HepG2 (cell line): ENCODE measurements around the gene SMARCC1. TPM values are rescaled to one million over a fixed set of nuclear protein-coding genes. Genes with fewer than 3 reads are reported as not detected.
A peak's percentile ranks its signal among the peaks of the same experiment; 100 is the strongest.

Experiments
- DPF2 ChIP-seq: sonication (generic); formaldehyde crosslinking; IDR thresholded peaks from 2 replicates; pipeline ENCODE4 v1.4.0; 2020; ENCODE audit warnings: mild to moderate bottlenecking, low read depth, missing genetic modification reagents, borderline replicate concordance
- EP300 ChIP-seq, 3 experiments: sonication (generic) in 1 of 3; formaldehyde crosslinking in 1 of 3; IDR thresholded peaks; 2 replicates each; pipeline versions ENCODE4 v1.5.1 to v1.6.1; 2011 to 2020; ENCODE audit warnings: low read depth in 2 of 3, low read length in 2 of 3, borderline replicate concordance in 1 of 3, improper control_type of control experiment in 1 of 3, mild to moderate bottlenecking in 1 of 3, missing genetic modification reagents in 1 of 3, moderate library complexity in 1 of 3
- FOXA3 ChIP-seq: IDR thresholded peaks from 2 replicates; pipeline ENCODE4 v1.6.1; 2016; ENCODE audit warnings: missing genetic modification reagents, missing compliant biosample characterization
- NR2F1 ChIP-seq, 2 experiments: fragments of 450-650 bp in 1 of 2; formaldehyde crosslinking in 1 of 2; IDR thresholded peaks; 2 replicates each; pipeline versions ENCODE4 v1.5.0 to v1.6.1; 2016 to 2020; ENCODE audit warnings: mild to moderate bottlenecking in 1 of 2, missing compliant biosample characterization in 1 of 2, missing genetic modification reagents in 1 of 2, moderate library complexity in 1 of 2
- SAP130 ChIP-seq: IDR thresholded peaks from 2 replicates; pipeline ENCODE4 v1.6.1; 2016; ENCODE audit warnings: low read depth
- SIX1 ChIP-seq: sonication (generic); formaldehyde crosslinking; IDR thresholded peaks from 2 replicates; pipeline ENCODE4 v1.4.0; 2020; ENCODE audit warnings: missing genetic modification reagents, borderline replicate concordance
- SRSF4 ChIP-seq: fragments of 200-400 bp; formaldehyde crosslinking; IDR thresholded peaks from one replicate; pipeline ENCODE4 v1.6.1; 2018; ENCODE audit warnings: mild to moderate bottlenecking, low read depth, low read length, moderate library complexity; ENCODE audit not compliant: poor library complexity, severe bottlenecking
- SSRP1 ChIP-seq: IDR thresholded peaks from 2 replicates; pipeline ENCODE4 v1.6.1; 2016; ENCODE audit warnings: control low read depth
- TARDBP ChIP-seq: sonication (generic); formaldehyde crosslinking; IDR thresholded peaks from 2 replicates; pipeline ENCODE4 v1.8.0; 2022; ENCODE audit warnings: mild to moderate bottlenecking, missing genetic modification reagents
- ZNF563 ChIP-seq: sonication (generic); formaldehyde crosslinking; IDR thresholded peaks from 2 replicates; pipeline ENCODE4 v1.8.0; 2022; ENCODE audit warnings: mild to moderate bottlenecking, moderate library complexity, missing genetic modification reagents
- ZNF570 ChIP-seq: sonication (generic); formaldehyde crosslinking; IDR thresholded peaks from 2 replicates; pipeline ENCODE4 v1.4.0; 2020; ENCODE audit warnings: mild to moderate bottlenecking, missing genetic modification reagents, borderline replicate concordance
- ZNF644 ChIP-seq: IDR thresholded peaks from 2 replicates; pipeline ENCODE4 v1.6.1; 2016; ENCODE audit warnings: low read depth
- ZSCAN21 ChIP-seq: sonication (generic); formaldehyde crosslinking; IDR thresholded peaks from 2 replicates; pipeline ENCODE4 v1.8.0; 2022; ENCODE audit warnings: mild to moderate bottlenecking, missing genetic modification reagents, moderate library complexity, borderline replicate concordance
- polyA plus RNA-seq, 8 experiments: library from polyadenylated mRNA; depleted of rRNA in 3 of 8; stranded (reverse) in 7 of 8; unstranded in 1 of 8; fragments of >200 nt; fragmentation: Illumina TruSeq in 4 of 8; extraction: Trizol in 4 of 8; gene quantifications; 2 replicates each; pipeline versions ENCODE4 v1.2.1 to v1.2.3, GENCODE V29; 2011 to 2016; ENCODE audit warnings: low read depth in 4 of 8, missing spikeins in 1 of 8, mixed read lengths in 1 of 8; ENCODE audit not compliant: insufficient read depth in 1 of 8
- total RNA-seq, 5 experiments: library from RNA; depleted of rRNA; stranded (reverse); fragments of >200 nt; fragmentation: Illumina TruSeq; extraction: Trizol; gene quantifications; 2 replicates each; pipeline ENCODE4 v1.2.3, GENCODE V29; 2016; ENCODE audit warnings: low read depth in 1 of 5
- TF ChIP-seq, protein P1 (sequence below): sonication (generic); formaldehyde crosslinking; IDR thresholded peaks from 2 replicates; pipeline ENCODE4 v1.5.1; 2020; ENCODE audit warnings: mild to moderate bottlenecking, missing genetic modification reagents, borderline replicate concordance
- TF ChIP-seq, protein P2 (sequence below): sonication (generic); formaldehyde crosslinking; IDR thresholded peaks from 2 replicates; pipeline ENCODE4 v1.4.0; 2020; ENCODE audit warnings: missing genetic modification reagents
- TF ChIP-seq, protein P3 (sequence below): sonication (generic); formaldehyde crosslinking; conservative IDR thresholded peaks from 2 replicates; pipeline ENCODE4 v1.4.0; 2020; ENCODE audit warnings: mild to moderate bottlenecking, missing genetic modification reagents, moderate library complexity
- TF ChIP-seq, protein P4 (sequence below): sonication (generic); formaldehyde crosslinking; IDR thresholded peaks from 2 replicates; pipeline ENCODE4 v1.4.0; 2020; ENCODE audit warnings: missing genetic modification reagents, mild to moderate bottlenecking, borderline replicate concordance

SMARCC1 gene
- total and polyA plus RNA-seq, 2 of the 13 experiments (the other 11 are each of a cell fraction or from before 2014, with no cell fraction given): 47.9 to 58.4 TPM

DNA sequence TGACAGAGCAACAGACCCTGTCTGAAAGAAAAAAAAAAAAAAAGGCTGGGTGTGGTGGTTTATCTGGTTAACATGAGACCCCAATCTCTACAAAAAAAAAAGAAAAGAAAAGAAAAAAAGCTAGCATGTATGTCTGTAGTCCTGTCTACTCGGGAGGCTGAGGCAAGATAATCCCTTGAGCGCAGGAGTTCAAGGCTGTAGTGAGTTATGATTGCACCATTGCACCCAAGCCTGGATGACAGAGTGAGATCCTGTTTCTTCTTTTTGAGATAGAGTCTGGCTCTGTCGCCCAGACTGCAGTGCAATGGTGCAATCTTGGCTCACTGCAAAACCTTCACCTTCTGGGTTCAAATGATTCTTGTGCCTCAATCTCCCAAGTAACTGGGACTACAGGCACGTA is 12.9 kb upstream of the SMARCC1 start (continued):
- TF ChIP-seq EP300 (IDR thresholded peaks at IDR 0.05; ENCODE audit: low read depth in 2 of 2, low read length in 2 of 2) (peak in 1 of 2 experiments; percentile 56; a peak in 1 of 4 replicates), EP300 (CRISPR knock-in tag; IDR thresholded peaks at IDR 0.05; ENCODE audit: borderline replicate concordance) (0 out of 2 replicates have a peak, but pooled peaks have one; percentile 32), SAP130 (CRISPR knock-in tag) (peak; percentile 53; the same call in 1 of the 2 replicates), SRSF4 (no peak), ZNF563 (CRISPR knock-in tag) (no peak), NR2F1 (CRISPR knock-in tag; IDR thresholded peaks at IDR 0.05) (peak in 1 of 2 experiments; percentile 28; a peak in 1 of 4 replicates), ZSCAN21 (CRISPR knock-in tag) (no peak), SIX1 (CRISPR knock-in tag) (peak; percentile 74), ZNF570 (CRISPR knock-in tag) (no peak), ZNF644 (CRISPR knock-in tag) (peak; percentile 69; the same call in 1 of the 2 replicates), SSRP1 (CRISPR knock-in tag) (0 out of 2 replicates have a peak, but pooled peaks have one; percentile 41), TARDBP (CRISPR knock-in tag) (0 out of 2 replicates have a peak, but pooled peaks have one; percentile 37), FOXA3 (CRISPR knock-in tag) (peak; percentile 49; the same call in 1 of the 2 replicates), DPF2 (CRISPR knock-in tag) (peak; percentile 60)
- TF ChIP-seq, protein P1, sequence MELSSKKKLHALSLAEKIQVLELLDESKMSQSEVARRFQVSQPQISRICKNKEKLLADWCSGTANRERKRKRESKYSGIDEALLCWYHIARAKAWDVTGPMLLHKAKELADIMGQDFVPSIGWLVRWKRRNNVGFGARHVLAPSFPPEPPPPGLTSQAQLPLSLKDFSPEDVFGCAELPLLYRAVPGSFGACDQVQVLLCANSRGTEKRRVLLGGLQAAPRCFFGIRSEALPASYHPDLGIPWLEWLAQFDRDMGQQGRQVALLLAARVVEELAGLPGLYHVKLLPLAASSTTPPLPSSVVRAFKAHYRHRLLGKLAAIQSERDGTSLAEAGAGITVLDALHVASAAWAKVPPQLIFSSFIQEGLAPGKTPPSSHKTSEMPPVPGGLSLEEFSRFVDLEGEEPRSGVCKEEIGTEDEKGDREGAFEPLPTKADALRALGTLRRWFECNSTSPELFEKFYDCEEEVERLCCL (CRISPR knock-in tag): no peak
- TF ChIP-seq, protein P2, sequence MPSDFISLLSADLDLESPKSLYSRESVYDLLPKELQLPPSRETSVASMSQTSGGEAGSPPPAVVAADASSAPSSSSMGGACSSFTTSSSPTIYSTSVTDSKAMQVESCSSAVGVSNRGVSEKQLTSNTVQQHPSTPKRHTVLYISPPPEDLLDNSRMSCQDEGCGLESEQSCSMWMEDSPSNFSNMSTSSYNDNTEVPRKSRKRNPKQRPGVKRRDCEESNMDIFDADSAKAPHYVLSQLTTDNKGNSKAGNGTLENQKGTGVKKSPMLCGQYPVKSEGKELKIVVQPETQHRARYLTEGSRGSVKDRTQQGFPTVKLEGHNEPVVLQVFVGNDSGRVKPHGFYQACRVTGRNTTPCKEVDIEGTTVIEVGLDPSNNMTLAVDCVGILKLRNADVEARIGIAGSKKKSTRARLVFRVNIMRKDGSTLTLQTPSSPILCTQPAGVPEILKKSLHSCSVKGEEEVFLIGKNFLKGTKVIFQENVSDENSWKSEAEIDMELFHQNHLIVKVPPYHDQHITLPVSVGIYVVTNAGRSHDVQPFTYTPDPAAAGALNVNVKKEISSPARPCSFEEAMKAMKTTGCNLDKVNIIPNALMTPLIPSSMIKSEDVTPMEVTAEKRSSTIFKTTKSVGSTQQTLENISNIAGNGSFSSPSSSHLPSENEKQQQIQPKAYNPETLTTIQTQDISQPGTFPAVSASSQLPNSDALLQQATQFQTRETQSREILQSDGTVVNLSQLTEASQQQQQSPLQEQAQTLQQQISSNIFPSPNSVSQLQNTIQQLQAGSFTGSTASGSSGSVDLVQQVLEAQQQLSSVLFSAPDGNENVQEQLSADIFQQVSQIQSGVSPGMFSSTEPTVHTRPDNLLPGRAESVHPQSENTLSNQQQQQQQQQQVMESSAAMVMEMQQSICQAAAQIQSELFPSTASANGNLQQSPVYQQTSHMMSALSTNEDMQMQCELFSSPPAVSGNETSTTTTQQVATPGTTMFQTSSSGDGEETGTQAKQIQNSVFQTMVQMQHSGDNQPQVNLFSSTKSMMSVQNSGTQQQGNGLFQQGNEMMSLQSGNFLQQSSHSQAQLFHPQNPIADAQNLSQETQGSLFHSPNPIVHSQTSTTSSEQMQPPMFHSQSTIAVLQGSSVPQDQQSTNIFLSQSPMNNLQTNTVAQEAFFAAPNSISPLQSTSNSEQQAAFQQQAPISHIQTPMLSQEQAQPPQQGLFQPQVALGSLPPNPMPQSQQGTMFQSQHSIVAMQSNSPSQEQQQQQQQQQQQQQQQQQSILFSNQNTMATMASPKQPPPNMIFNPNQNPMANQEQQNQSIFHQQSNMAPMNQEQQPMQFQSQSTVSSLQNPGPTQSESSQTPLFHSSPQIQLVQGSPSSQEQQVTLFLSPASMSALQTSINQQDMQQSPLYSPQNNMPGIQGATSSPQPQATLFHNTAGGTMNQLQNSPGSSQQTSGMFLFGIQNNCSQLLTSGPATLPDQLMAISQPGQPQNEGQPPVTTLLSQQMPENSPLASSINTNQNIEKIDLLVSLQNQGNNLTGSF (CRISPR knock-in tag): no peak
- TF ChIP-seq, protein P3, sequence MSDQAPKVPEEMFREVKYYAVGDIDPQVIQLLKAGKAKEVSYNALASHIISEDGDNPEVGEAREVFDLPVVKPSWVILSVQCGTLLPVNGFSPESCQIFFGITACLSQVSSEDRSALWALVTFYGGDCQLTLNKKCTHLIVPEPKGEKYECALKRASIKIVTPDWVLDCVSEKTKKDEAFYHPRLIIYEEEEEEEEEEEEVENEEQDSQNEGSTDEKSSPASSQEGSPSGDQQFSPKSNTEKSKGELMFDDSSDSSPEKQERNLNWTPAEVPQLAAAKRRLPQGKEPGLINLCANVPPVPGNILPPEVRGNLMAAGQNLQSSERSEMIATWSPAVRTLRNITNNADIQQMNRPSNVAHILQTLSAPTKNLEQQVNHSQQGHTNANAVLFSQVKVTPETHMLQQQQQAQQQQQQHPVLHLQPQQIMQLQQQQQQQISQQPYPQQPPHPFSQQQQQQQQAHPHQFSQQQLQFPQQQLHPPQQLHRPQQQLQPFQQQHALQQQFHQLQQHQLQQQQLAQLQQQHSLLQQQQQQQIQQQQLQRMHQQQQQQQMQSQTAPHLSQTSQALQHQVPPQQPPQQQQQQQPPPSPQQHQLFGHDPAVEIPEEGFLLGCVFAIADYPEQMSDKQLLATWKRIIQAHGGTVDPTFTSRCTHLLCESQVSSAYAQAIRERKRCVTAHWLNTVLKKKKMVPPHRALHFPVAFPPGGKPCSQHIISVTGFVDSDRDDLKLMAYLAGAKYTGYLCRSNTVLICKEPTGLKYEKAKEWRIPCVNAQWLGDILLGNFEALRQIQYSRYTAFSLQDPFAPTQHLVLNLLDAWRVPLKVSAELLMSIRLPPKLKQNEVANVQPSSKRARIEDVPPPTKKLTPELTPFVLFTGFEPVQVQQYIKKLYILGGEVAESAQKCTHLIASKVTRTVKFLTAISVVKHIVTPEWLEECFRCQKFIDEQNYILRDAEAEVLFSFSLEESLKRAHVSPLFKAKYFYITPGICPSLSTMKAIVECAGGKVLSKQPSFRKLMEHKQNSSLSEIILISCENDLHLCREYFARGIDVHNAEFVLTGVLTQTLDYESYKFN (CRISPR knock-in tag): peak; percentile 55; the same call in 1 of the 2 replicates
- TF ChIP-seq, protein P4, sequence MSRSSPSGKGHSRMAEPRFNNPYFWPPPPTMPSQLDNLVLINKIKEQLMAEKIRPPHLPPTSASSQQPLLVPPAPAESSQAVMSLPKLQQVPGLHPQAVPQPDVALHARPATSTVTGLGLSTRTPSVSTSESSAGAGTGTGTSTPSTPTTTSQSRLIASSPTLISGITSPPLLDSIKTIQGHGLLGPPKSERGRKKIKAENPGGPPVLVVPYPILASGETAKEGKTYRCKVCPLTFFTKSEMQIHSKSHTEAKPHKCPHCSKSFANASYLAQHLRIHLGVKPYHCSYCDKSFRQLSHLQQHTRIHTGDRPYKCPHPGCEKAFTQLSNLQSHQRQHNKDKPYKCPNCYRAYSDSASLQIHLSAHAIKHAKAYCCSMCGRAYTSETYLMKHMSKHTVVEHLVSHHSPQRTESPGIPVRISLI (CRISPR knock-in tag): peak; percentile 82; the same call in 1 of the 2 replicates
